GM18867 (cell line): ENCODE results near the gene POLR1A.

Experiments
- ATAC-seq: cut with Tn5 transposase; IDR thresholded peaks from one replicate; pipeline ENCODE4 v1.9.1; 2021; ENCODE audit warnings: mild to moderate bottlenecking, moderate library complexity; ENCODE audit not compliant: unreplicated experiment

Gene POLR1A

DNA sequence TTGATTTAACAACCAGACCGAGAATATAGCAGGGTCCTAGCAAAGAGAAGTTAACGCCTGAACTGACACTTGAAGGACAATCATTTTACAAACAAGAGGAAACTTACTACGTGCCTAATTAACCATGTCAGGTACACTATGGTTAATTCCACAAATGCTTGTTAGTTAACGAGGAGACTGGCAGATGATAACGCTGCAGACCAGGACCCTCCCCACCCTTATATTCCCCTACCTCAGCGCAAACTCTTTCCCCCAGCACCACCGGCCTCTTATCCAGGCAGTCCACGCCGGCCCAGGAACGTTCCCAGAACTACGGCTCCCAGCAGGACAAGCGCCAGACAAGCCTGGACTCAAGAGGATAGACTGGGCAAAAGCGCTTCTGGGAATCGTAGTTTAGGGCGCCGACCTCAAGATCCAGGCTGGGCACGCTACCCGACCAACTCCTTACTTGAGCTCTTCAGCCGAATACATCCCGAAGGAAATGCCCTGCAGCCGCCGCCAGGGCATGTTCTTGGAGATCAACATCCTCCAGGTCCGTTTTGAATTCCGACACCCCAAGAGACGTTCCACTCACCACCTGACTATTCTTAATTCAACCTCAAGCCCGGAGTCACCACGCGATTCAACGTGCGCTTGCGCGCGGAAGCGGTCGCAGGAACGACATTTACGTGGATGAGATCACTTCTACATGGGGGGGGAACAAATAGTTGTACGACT is at the start of gene POLR1A:
TSS of gene POLR1A (minus strand) at position 635 of the 717 bp plus-strand sequence. CDS start at position 525, 110 bp downstream.
- ATAC-seq: peak; percentile 71

- no peak for ATAC-seq
Measured at GRCh38 chr2:86150502-86150901, 44.8 kb upstream of the POLR1A start.

DNA sequence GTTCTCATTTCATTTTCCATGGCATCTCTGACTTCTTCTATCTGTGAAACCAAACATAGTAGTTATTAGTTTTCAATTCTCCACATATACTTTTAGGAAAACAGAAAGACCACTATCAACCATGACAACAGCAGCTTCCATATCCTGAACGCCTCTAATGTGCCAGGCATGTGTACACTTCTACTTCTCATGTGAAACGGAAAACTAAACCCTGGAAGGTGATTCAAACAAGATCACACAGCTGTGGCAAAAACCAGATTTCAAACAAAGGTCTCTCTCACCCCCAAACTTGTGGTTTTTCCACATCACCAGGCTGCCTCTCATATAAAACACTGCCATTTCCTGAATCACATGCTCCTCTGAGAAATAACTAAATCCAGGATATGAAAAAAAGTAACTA is 42.1 kb upstream of the POLR1A start:
- no peak for ATAC-seq

DNA sequence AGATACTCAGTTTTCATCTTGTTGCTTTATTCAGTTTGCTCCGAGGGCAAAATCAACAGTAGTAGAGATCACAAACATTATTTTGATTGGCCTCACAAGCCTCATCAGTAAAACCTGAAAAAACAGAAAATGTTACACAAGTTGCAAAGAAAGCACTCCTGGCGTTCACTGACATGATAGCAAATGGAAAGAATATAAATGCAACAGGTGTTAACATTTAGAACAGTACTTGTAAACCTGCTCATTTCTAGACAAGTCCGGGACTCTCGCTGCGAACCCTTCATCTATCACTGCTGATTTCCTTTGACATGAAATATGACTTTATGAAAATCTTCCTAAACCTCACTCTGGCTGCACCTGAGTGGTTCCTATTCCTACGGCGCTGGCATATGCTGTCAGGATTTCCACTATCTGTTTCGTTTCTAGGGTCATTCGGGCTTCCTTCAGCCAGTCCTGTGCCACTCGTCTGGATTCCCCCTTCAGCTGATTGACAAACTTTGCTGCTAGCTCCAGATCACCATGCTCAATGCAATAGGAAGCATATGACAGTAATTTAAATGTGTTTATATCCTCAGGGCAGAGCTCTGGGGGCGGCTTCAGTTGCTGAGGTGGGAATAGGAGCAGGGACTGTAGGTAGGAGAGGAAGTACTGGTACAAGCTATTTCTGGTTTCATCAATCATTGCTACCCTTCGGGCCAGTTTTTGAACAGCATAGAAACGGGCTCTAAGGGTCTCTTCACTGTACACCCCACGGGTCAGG is 38.4 kb upstream of the POLR1A start:
- no peak for ATAC-seq

DNA sequence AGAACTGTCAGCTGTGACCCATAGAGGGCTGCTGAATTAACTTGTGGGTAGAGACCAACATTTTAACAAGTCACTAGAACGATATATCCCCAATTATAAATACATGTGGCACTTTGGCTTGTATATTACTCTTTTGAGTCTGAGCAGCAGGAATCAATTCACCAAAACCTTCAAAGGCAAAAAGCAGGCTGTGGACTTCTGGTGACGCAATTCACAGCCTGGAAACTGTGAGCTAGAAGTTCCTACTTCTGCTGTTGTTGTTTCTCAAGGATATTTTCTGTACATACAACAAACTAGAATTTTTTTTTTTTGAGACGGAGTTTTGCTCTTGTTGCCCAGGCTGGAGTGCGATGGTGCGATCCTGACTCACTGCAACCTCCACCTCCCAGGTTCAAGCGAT is 37.6 kb upstream of the POLR1A start:
- ATAC-seq: no peak

DNA sequence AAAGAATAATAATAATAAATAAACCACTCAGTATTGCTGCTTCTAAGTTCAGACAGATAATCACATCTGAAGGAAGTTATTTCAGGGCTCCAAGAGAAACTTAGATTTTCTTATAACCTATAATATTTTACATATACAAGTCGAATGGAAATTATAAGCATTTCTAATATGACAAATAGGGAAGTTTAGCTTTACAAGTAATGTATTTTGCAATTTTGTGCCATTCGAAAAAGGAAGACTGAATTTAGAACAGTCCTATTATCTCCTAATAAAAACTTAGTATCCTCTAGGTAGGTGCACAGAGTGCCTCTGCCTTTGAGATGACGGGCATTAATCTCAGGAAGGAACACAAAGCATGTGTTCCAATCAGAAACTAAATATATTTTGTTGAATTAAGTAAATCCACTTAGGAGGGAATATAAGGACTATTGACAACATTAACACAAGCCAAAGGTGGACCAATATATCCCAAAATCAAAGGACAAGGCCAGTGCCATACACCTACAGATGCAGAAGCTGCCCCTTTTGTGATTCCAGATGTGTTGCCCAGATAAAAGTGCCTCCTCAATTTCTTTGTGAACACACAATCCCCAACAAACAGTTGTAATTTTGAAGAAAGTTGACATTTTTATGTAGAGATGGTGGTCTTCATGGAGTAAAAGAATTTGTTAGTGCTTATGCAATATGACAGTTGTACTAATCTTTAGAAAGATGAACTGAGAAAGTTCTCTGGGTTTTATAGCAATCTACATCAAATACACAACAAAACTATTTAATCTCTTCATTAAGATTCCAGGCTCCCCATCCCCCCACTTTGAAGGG is 37.0 kb upstream of the POLR1A start:
- ATAC-seq: no peak

GRCh38 chr2:86140969-86141392 is 35.3 kb upstream of the POLR1A start:
- ATAC-seq: no peak

DNA sequence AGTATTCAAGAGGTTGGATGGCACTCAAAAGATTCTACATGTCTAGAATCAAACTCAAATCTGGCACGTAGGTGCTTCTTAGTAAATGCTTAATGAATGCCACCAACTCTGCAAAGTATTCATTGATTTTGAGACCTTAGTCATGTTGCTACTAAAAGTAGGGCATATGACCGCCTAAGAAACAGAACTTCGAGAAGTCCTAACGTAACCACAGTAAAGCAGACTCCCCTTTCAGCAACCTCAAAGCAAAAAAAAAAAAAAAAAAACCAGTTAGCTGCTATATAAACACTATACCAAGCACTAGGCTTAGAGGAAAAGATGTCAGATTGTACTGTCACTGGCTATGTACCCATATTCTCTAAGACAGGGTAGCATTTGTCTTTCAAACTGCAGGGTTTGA is 34.3 kb upstream of the POLR1A start:
- no peak for ATAC-seq

GRCh38 chr2:86138736-86139625 is 33.3 kb upstream of the POLR1A start:
- no peak for ATAC-seq

GRCh38 chr2:86136141-86136540 is 30.5 kb upstream of the POLR1A start:
- no peak for ATAC-seq

- no peak for ATAC-seq
Measured at GRCh38 chr2:86135653-86136052, 30.0 kb upstream of the POLR1A start.

- ATAC-seq: no peak
Measured at GRCh38 chr2:86134709-86135108, 29.0 kb upstream of the POLR1A start.

DNA sequence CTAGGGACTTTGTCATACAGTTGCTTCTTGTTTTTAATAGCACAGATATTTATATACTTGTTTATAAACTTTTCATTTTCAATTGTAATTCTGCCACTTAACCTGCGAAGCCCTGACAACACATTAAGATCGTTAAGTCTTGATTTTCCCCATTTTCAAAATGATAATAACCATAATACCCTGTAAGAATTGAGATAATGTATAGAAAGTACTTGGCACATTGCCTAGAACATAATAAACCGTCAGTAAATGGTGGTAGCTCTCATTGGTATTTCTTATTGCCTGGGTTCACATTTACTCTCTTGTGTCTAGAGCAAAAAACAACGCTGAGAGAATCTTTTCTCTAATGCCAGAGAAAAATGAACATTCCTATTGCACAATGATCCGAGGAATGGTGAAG is 19.0 kb upstream of the POLR1A start:
- ATAC-seq: no peak

DNA sequence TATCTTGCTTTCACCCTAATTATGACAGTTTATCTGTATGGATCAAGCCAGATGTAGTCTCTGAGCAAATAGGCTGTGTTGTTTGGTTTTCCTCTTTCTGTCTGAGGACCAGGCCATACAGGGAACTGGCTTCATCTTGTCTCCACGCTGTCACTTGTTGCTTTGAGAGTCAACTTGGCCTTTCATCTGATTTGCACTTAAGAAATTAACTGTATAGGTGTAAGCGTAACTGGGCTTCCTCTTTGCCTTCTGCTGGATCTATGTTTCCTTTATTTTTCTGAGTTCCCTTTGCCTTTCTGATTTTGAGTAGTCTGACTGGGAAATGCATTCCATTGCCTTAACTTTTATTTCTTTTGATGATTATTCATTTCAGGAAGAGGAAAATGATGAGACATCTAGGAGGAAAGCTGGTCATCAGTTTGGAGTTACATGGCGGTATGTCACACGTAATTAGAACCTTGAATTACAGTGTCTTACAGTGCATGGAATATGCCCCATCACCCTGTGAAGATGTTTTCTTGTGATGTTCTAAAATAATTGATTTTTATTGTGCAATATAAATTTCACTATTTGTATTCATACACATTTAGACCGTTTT is 17.7 kb upstream of the POLR1A start:
- no peak for ATAC-seq

DNA sequence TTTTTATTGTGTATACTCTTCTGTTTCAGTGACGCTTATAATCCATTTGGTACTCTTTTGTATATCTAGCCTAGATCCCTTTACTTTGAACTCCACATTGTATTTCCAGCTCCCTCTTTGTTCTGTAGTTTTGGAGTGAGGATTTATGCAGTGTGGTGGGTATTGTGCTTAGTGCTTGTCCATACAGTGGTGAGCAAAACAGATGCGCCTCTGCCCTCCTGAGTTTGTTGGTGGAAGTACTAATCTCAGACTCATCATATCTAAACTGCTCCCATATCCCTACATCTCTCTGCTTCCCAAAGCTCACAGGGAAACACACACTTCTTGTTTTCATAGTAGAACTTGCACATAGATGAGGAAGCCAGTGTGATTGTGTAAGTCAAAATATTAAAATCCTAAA is 12.4 kb upstream of the POLR1A start:
- no peak for ATAC-seq

DNA sequence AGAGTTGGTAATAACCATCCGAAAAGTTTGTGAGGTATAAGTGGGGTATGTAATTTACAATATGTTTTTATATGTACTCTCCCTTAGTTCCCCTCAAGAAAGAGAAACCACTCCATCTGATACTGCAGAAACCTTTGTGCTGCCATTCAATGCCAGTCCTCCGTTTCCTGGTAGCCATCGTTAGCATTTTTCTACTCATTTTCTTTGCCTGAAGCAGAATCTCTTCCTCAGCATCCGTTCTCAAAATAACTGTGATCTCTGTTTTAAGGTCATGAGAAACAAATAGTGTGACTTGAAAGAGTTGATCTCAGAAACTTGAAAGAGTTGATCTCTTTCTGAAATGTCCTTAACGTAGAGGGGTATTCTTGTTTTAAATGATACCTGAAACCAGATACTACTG is 1.3 kb upstream of the POLR1A start:
- no peak for ATAC-seq

GRCh38 chr2:86105969-86106945 is 571 bp upstream of the POLR1A start, which contains the start of gene PTCD3:
Gene PTCD3 (plus strand): TSS chr2:86106235. CDS start chr2:86106248, 13 bp downstream.
- ATAC-seq: peak; percentile 86

DNA sequence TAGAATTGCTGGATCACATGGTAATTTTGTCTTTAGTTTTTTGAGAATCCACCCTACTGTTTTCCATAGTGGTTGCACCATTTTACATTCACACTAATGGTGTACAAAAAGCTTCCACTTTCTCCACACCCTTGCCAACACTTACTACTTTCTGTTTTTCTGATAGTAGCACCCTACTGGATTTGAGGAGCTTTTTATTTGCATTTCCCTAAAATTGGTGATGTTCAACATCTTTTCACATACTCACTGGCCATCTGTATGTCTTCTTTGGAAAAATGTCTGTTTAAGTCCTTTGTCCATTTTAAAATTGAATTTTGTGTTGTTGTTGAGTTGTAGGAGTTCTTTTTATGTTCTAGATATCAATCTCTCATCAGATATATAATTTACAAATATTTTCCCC is 3.5 kb downstream of the POLR1A start:
- no peak for ATAC-seq

DNA sequence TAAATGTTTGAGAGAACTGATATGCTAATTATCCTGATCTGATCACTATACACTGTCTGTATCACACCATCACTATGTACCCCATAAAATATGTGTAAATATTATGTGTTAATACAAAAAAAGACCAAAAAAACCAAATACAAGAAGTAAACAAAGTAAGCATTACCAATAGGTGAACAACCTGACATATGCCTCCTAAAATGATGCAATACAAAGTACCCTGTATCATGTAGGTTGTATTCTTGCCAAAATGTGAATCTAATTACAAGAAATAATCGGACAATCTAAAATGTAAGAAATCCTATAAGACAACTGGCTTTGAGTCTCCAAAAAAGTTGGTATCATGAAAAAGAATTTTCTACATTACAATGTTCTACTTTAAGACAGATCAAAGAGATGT is 7.8 kb downstream of the POLR1A start:
- ATAC-seq: no peak
